Activated CD4-positive, alpha-beta T cell treated with anti-CD3 and anti-CD28 coated beads for 24 hours (primary cell): ENCODE data around the gene FAM83D.

ENCODE experiments used
- DNase-seq, 2 donors: peaks; one replicate each; pipeline ENCODE4 v3.0.0-alpha.2; 2020; ENCODE audit warnings: low read depth in 2 of 2

FAM83D gene

DNA sequence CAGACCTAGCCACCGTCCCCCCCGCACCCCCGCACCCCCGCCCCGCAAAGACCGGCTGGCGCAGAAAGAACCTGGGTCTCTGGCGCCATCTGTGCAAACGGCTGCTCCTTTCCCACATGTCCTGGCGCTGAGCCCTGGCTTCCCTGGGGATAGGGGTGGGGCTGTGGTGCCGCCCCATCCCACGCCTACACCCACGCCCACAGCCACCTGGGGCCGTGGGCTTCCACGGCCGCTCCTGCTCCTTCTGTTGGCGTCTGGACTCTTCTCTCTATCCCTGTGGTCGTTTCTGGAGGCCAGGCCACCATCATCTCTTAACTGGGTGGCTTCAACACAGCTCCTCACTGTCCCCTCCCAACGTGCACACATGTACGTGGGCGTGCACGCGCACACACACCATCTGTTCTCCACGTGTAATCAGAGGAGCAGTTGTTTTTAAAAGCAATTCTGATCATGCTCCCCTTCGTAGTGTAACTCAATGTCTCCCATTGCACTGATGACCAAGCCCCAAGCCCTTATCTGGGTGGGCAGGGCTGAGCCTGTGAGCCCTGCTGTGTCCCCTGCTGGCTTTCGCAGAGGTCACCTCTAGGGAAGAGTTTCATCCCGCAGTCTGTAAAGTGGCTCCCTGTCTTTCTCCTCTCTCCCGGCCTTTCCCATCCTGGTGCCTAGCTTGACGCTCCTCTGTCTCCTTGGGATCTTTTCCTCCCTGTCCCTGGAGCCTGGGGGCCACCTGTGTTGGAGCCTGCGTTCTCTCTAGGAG lies 31.9 kb upstream of the FAM83D start:
- no peak for DNase-seq

DNA sequence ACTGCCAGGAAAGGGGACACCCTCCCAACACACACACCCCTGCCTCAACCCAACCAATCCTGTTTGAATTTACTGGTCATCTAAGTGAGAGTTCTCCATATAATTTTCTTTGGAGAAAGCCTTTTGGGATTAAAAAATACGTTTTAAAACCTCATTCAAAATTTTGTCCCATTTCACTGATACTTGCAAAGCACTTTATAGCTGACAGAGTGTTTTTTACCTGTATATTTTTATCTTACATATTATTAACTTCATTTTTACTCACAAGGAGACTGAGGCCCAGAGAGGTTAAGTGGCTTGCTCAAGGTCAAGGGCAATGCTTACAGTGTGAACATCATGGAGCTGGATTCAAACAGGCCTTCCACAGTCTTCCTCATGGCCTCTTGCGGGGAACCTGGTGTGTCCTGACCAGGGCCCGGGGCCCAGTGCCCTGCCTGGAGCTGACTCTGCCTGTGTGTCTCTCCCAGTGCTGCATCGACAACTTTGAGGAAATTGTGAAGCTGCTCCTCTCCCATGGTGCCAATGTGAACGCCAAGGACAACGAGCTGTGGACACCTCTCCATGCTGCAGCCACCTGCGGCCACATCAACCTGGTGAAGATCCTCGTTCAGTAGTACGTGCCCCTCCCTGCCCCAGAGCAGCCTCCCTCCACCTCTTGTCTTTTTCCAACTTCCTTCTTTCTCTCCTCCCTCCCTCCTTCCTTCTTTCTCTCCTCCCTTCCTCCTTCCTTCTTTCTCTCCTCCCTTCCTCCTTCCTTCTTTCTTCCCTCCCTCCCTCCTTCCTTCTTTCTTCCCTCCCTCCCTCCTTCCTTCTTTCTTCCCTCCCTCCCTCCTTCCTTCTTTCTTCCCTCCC lies 30.9 kb upstream of the FAM83D start:
- DNase-seq, result no peak

DNA sequence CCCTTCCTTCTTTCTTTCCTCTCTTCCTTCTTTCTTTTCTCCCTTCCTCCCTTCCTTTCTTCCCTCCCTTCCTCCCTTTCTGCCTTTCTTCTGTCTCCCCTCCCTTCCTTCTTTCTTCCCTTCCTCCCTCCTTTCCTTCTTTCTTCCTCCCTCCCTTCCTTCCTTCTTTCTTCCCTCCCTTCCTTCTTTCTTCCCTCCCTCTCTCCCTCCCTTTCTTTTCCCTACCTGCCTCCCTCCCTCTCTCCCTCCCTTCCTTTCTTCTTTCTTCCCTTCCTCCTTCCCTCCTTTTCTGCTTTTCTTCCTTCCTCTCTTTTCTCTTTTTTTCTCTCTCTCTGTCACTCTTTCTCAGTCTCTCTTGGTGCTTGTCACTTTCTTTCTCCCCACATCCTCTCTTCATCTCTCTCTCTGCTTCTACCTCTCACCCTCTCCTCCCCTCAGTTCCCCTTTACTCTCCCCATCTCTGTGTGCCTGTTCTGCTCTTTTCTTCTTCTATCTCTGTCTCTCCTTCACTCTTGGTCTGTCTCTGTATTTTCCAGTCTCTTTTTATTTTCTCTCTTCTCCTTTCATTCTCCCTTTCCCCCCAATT lies 30.1 kb upstream of the FAM83D start:
- no peak for DNase-seq

DNA sequence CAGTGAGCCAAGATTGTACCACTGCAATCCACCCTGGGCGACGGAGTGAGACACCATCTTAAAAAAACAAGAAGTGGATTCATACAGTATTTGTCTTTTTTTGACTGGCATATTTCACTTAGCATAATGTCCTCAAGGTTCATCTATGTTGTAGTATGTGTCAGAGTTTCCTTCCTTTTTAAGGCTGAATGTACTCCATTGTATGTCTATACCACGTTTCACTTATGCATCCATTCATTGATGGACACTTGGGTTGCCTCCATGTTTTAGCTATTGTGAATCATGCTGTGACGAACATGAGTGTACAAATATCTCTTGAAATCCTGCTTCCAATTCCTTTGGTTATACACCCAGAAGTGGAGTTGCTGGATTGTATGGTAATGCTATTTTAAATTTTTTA lies 28.9 kb upstream of the FAM83D start:
- DNase-seq, result no peak

DNA sequence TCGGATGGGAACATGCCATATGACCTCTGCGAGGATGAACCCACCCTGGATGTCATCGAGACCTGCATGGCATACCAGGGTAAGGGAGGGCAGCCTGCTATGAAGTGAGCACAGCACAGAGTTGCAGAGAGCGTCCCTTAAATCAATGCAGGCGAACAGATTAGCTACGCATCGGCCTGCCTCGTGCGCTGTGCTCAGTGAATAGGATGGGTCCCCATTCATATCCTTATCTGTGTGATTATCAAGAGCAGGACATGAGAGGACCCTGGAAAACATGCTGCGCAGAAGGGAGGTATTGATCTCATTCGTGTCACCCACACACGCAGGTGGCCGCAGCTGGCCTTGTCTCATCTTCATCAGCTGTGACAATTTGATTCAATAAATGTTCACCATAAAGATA lies 25.6 kb upstream of the FAM83D start:
- DNase-seq, result no peak

DNA sequence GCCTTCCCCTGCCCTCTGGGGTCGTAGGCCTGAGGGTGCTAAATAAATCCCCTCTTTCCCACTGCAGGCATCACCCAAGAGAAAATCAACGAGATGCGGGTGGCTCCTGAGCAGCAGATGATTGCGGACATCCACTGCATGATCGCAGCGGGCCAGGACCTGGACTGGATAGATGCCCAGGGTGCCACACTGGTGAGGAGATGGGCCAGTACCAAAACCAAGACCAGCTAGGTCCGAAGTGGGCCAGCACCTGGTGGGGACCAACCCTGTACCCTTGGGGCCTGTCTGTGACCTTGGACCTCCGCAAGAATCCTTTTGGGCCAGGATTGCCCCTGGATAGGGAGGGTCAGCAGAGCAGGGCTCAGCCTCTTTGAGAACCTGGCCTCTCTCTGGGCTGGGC lies 23.6 kb upstream of the FAM83D start:
- no peak for DNase-seq

DNA sequence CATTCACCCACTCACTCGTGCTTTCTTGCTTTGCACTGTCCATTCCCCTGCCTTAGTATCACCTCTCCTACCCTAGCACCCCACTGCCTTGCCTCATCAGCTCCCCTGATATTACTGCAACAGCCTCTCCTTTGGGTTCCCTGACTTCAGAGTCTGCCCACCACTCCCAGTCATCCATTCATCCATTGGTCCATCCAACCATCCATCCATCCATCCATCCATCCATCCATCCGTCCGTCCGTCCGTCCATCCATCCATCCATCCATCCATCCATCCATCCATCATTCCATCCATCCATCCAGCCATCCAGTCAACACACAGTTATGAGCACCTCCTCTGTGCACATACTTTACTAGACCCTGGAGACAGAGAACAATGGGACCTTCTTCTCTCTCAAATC lies 22.9 kb upstream of the FAM83D start:
- no peak for DNase-seq

DNA sequence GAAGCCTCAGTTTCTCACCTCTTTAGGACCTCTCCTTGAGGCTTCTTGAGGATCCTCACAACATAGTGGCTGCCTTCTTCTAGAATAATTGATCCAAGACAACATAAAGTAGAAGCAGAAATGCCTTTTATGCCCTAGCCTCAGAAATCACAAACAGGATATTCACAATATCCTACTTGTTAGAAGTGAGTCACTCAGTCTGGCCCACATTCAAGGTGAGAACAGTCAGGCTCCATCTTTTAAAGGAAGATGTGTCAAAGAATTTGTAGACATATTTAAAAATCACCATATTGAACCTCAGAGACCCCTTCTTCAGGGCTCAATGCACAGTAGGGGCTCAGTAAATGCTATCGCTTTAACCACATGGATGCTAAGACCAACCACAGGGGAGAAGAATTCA lies 20.8 kb upstream of the FAM83D start:
- DNase-seq, result no peak

DNA sequence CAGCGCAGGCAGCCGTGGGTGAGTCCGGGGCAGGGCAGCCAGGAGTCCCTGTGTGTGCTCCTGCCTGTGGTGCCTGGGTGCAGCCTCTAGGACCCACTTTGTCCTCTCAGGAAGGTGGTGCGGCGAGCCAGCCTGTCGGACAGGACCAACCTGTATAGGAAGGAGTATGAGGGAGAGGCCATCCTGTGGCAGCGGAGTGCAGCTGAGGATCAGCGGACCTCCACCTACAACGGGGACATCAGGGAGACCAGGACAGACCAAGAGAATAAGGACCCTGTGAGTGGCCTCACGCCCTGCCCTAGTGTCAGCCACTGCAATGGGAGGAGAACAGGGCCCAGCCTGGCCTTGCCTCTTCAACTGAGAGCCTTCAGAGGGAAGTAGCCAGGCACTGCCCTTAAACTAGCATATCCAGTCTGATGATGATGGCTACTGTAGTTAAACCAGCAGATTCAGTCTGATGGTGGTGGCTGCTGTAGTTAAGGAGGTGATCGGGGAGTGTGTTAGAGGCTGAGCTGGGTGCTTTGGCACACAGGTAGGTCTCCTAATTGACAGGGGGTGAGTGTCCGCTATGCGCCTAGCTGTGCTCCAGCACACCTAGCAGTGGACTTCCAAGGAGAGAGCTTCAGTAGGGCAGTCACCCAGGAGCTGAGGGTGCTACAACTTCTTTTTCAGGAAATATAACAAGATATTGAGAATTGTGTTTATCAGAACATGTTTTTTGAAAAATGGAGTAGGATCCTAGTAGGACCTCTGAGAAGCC lies 18.1 kb upstream of the FAM83D start:
- no peak for DNase-seq

DNA sequence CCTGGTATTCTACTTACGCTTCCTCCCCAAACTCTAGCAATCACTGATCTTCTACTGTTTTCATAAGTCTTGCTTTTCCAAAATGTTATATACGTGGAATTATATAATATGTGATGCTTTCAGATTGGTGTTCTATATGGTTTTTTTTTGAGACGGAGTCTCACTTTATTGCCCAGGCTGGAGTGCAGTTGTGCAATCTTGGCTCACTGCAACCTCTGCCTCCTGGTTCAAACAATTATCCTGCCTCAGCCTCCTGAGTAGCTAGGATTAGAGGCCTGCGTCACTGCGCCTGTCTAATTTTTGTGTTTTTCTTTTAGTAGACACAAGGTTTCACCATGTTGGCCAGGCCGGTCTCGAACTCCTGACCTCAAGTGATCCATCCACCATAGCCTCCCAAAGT lies 10.9 kb upstream of the FAM83D start:
- no peak for DNase-seq

DNA sequence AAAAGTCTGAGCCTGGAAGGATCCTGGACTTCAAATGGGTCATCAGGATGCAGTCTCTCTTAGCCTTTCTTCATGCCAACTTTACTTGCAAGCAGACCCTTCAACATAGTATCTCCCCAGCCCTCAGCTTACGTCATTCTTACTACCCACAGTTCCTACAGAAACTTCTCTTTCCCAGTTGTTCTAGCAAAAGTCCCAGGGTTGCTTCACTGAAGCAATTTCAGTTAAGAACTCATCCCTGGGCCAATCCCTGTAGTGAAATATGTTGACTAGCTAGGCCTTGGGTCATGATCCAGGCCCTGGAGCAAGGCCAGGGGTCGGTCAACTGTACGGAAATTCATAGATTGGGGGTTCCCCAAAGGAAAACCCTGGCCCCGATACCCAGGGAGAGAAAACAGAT lies 8.6 kb upstream of the FAM83D start:
- no peak for DNase-seq

DNA sequence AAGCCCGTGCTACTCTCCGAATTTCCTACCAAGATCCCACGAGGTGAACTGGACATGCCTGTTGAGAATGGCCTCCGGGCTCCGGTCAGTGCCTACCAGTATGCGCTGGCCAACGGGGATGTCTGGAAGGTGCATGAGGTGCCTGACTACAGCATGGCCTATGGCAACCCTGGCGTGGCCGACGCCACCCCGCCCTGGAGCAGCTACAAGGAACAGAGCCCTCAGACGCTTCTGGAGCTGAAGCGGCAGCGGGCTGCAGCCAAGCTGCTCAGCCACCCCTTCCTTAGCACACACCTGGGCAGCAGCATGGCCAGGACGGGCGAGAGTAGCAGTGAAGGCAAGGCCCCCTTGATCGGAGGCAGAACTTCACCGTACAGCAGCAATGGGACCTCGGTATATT lies 8.0 kb upstream of the FAM83D start:
- no peak for DNase-seq

DNA sequence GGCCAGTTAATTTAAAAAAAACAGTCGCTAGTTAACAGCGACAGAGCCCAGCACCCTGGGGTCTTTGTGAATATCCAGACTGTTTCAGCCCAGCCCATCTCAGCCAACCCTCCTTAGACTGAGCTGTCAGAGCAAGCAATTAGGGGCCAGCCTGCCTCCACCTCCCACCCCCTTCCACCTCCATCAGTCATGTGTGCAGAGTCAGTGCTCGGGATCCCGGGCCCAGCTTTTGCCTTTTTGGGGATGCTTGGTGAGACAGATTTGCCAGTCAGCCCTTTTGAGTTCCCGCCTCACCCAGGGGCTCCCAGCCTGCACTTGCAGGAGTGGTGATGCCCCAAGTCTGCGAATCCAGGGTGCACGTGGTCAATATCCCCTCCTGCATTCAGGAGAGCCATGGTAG lies 6.5 kb upstream of the FAM83D start:
- no peak for DNase-seq

DNA sequence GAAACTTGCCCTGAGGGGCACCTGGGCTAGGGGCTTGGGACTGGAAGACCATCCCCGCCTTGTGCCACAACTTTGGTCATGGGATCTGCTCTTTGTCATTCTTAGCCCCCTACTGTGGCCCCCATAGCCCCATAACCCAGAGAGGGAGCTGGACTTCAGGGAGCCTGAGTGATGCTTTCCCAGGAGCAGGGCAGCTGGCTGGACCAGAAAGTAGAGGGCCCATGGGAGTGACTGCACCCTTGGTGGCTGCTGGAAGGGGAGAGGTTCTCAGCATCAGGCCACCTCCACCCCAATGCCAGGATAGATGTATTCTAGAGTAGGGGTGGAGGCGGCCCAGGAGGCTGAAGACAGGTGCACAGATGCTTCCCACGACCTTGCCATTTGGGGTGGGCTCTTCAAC lies 5.8 kb upstream of the FAM83D start:
- no peak for DNase-seq

DNA sequence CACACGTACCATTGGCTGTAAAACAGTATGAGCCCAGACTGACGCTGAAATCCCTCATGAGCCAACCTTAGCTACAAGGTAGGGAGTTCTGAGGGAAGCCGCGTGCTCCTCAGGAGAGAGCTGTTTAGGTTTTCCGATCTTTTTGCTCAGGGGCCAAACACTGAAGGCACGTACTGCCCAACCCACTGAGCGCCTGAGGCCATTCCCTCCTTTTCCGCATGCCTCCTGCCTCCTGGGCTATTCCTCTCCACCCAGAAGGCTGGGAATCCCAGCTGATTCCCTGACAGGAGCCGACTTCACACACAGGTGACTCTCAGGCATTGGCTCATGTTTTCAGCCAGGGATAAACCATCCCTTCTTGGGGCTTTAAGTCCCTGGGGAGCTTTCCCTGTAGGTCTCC lies 5.4 kb upstream of the FAM83D start:
- DNase-seq, result no peak

DNA sequence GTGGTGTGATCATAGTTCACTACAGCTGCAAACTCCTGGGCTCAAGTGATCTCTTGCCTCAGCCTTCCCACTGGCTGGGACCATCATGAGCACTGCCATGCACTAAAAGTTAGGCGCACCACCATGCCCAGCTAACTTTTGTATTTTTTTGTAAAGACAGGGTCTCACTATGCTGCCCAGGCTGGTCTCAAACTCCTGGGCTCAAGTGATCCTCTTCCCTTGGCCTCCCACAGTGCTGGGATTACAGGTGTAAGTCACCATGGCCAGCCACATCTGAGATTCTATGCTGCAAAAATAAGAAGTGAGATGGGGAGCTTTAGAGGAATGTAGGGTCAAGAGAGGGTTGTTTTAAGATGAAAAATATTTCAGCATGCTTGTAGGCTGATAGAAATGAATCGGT lies 1.5 kb upstream of the FAM83D start:
- DNase-seq, result no peak

DNA sequence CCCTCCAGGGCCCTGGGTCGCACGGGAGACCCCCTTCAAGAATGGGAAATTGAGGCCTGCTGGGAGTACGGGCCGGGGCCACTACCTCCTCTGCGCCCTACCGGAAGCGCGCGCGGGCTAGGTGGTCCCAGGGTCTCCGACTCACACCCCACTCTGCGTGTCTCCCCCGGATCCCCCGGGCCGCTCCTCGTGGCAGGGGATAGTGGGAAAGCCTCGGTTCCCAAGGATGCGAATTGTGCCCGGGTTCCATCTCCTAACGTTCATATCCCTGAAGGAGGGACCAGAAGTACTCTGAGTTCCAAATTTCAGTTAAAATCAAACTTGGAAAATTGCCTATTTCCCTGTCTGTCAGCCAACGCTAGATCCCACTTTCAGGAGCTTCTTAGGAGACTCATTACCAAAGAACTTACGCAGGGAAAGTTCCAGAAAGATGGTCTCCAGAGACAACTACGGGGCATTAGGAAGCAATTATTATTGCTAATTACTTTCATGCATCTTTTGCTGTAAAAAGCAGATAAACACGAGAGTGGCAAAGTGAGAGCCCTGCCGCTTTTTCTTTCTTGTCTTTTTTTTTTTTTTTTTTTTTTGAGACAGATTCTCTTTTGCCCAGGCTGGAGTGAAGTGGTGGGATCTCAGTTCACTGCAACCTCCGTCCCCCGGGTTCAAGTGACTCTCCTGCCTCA lies 858 bp downstream of the FAM83D start:
- no peak for DNase-seq

DNA sequence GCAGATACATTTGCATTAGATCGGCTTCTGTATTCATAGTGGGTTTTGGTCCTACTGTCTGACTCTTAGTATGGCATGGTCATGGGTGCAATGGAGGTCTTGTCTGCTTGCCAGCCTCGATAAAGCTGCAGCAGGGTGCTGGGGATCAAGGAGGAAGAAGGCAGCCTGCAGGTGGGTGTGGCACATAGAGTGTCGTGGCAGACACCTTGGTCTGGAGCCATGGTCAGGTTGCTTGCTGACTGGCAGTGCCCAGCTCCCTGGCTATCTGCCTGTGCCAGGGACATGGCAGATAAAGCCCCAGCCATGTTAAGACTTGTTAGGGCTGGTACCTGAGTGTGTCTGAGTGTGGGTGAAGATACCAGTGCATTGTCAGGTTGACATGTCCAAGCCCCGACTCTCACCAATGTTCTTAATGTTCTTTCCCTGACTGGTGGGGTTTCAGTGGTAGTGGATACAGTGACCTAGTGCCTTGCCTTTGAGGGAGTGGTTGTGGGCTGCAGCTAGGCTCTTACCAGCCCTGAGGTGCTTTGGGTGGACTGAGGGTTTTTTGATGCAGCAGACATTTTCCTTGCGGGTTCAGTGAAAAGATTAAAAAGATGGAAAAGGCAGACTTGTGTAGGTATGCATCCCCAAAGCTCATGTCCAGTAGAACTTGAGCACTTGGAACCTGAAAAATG lies 1.8 kb downstream of the FAM83D start:
- DNase-seq, result no peak

DNA sequence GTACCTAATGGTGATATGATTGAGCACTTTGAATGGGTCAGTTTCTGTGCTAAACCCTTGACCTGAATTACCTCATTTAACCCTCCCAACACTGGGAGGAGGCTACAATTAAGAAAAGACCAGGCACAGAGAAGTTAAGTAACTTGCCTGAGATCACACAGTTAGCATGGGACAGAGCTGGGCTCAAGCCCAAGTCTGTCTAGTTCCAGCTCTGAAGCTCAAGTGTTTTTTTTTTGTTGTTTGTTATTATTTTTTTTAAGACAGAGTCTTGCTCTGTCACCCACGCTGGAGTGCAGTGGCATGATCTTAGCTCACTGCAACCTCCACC lies 4.0 kb downstream of the FAM83D start:
- no peak for DNase-seq

DNA sequence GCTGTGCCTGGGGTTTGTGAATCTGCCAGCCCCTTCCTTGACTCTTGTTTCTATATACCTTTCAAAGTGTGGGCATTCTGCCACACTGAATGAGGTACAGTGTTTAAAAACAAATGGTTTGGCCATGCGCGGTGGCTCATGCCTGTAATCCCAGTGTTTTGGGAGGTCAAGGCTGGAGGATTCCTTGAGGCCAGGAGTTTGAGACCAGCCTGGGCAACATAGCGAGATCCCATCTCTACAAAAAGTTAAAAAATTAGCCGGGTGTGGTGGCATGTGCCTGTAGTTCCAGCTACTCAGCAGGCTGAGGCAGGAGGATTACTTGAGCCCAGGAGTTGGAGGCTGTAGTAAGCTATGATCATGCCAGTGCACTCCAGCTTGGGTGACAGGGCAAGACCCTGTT lies 5.8 kb downstream of the FAM83D start:
- DNase-seq, result no peak

DNA sequence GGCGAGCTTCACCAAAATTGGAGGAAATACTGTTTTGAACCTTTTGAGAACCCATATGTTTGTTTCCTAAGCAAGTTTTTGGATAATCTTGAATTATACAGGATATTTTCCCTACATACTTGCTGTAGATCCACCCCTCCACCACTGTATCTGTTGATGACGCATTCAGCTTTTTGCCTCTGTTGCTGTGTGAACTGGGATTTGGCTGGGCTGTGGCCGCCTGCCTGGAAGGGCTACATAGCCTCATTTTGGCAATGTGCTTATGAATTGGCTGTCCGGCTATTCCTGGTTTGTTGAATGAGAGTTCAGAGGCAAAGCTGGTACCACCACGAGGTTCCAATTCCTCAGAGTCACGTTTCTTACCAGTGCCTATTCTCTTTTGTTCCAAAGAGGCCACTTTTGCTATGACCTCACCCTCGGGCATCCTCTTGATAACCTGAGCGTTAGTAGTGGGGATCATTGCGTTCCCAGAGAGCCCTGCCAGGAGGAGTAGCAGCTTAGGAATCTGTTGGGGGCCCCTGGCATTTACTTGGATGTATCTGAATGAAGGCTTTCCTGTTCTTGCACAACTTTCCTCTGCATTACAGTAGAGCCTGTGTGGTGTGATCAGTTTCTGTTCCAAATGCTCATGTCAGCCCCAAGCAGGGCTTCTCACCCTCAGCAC lies 6.4 kb downstream of the FAM83D start:
- DNase-seq, result no peak
